HepG2 (cell line): ENCODE data around the gene MICOS13. TPM values are rescaled to one million over a fixed set of nuclear protein-coding genes. Genes with fewer than 3 reads are reported as not detected.

Source experiments
- ATAC-seq: fragments of 200-7000 bp; cut with Tn5 transposase; 3 replicates; pipeline ENCODE4 v1.9.1; 2020; ENCODE audit warnings: mild to moderate bottlenecking, moderate library complexity
- BruUV-seq: library from RNA; stranded (reverse); fragments of 400-500 nt; replicated peaks from 2 replicates; lab custom pipeline; 2021; lab: Mats Ljungman, UMichigan
- CTCF ChIA-PET: fragments of 300-600 bp; formaldehyde crosslinking; extraction: SDS; loops from one replicate; lab custom pipeline; 2021; ENCODE audit warnings: low total read pairs, inconsistent platforms, low intra/inter-chr PET ratio; lab: Yijun Ruan, JAX
- POLR2A ChIA-PET: fragments of 350-600 bp; sonication (Branson Sonifier 250); formaldehyde crosslinking; loops from one replicate; lab custom pipeline; 2020; ENCODE audit warnings: antibody characterized with exemption, inconsistent platforms; lab: Yijun Ruan, JAX
- DNase-seq: peaks from one replicate; pipeline ENCODE4 v3.0.0-alpha.2; 2015; ENCODE audit warnings: low spot score
- FAIRE-seq: peaks from 3 replicates; lab custom pipeline; 2011; peaks lifted over from hg19 to GRCh38; lab: Jason Lieb, UNC
- H2AFZ ChIP-seq: one replicate; pipeline ENCODE4 v1.6.1; 2011; ENCODE audit warnings: low read length, inconsistent platforms
- H3K27ac ChIP-seq: fragments of 300-600 bp; 3 replicates; pipeline ENCODE4 v1.8.0; 2011; ENCODE audit warnings: mixed run types, mild to moderate bottlenecking, mixed read lengths, low read length, inconsistent platforms; ENCODE audit not compliant: insufficient read depth; ENCODE audit errors: extremely low read length
- H3K27me3 ChIP-seq, 2 experiments: fragments of 200-600 bp in 1 of 2; 2 replicates in 1 of 2; 3 replicates in 1 of 2; pipeline versions ENCODE4 v1.6.0 to v1.8.0; 2011; ENCODE audit warnings: low read length in 2 of 2, mild to moderate bottlenecking in 2 of 2, moderate library complexity in 2 of 2, inconsistent platforms in 1 of 2; ENCODE audit not compliant: insufficient read depth in 2 of 2, control insufficient read depth in 1 of 2
- H3K36me3 ChIP-seq, 2 experiments: fragments of 200-600 bp in 1 of 2; replicated peaks in 1 of 2; 2 replicates in 1 of 2; 3 replicates in 1 of 2; pipeline versions ENCODE4 v1.5.1 to v1.8.0; 2011; ENCODE audit warnings: low read length in 2 of 2, inconsistent platforms in 1 of 2; ENCODE audit not compliant: insufficient read depth in 2 of 2, control insufficient read depth in 1 of 2
- H3K4me1 ChIP-seq: 2 replicates; pipeline ENCODE4 v1.5.1; 2012; ENCODE audit warnings: low read length, inconsistent platforms; ENCODE audit not compliant: insufficient read depth
- H3K4me2 ChIP-seq: 2 replicates; pipeline ENCODE4 v1.6.0; 2011; ENCODE audit warnings: low read depth, low read length, inconsistent platforms
- H3K4me3 ChIP-seq, 3 experiments: fragments of 200-600 bp in 1 of 3; sonication (generic), shearing (Covaris generic) in 1 of 3; replicated peaks in 1 of 3; 2 replicates each; pipeline ENCODE4 v1.5.1; 2011 to 2016; ENCODE audit warnings: low read length in 3 of 3, inconsistent platforms in 2 of 3, low read depth in 2 of 3, mild to moderate bottlenecking in 2 of 3, control low read depth in 1 of 3, mixed read lengths in 1 of 3; ENCODE audit not compliant: insufficient read depth in 1 of 3
- H3K79me2 ChIP-seq: one replicate; pipeline ENCODE4 v1.6.1; 2011; ENCODE audit warnings: low read length, inconsistent platforms; ENCODE audit not compliant: insufficient read depth
- H3K9ac ChIP-seq: 2 replicates; pipeline ENCODE4 v1.6.0; 2011; ENCODE audit warnings: mild to moderate bottlenecking, low read depth, low read length, inconsistent platforms; ENCODE audit not compliant: insufficient read depth
- H3K9me3 ChIP-seq: 2 replicates; pipeline ENCODE4 v1.5.1; 2012; ENCODE audit warnings: mild to moderate bottlenecking, low read length
- H4K20me1 ChIP-seq: 2 replicates; pipeline ENCODE4 v1.6.0; 2011; ENCODE audit warnings: inconsistent platforms, mild to moderate bottlenecking, low read length, moderate library complexity; ENCODE audit not compliant: insufficient read depth
- AGO2 ChIP-seq: fragments of 200-400 bp; formaldehyde crosslinking; optimal IDR thresholded peaks from 2 replicates; pipeline ENCODE3; 2017; ENCODE audit warnings: mild to moderate bottlenecking, low read depth, low read length, moderate library complexity
- BATF2 ChIP-seq: sonication (generic); formaldehyde crosslinking; IDR thresholded peaks from 2 replicates; pipeline ENCODE4 v1.8.0; 2022; ENCODE audit warnings: mild to moderate bottlenecking, missing genetic modification reagents, moderate library complexity
- CC2D1A ChIP-seq: sonication (generic); formaldehyde crosslinking; IDR thresholded peaks from 2 replicates; pipeline ENCODE4 v1.8.1; 2023; ENCODE audit warnings: mild to moderate bottlenecking, missing genetic modification reagents
- IRF2 ChIP-seq: IDR thresholded peaks from 2 replicates; pipeline ENCODE4 v1.6.1; 2018; ENCODE audit warnings: missing genetic modification reagents, missing compliant biosample characterization
- KLF15 ChIP-seq: sonication (generic); formaldehyde crosslinking; IDR thresholded peaks from 2 replicates; pipeline ENCODE4 v1.8.1; 2023; ENCODE audit warnings: borderline replicate concordance, mild to moderate bottlenecking, inconsistent platforms, missing genetic modification reagents, mixed read lengths
- SP4 ChIP-seq: sonication (generic); formaldehyde crosslinking; IDR thresholded peaks from 2 replicates; pipeline ENCODE4 v1.8.1; 2023; ENCODE audit warnings: mild to moderate bottlenecking, missing genetic modification reagents
- USF2 ChIP-seq, 2 experiments: sonication (generic) in 1 of 2; formaldehyde crosslinking in 1 of 2; IDR thresholded peaks; 2 replicates each; pipeline versions ENCODE4 v1.5.1 to v1.6.1; 2011 to 2020; ENCODE audit warnings: borderline replicate concordance in 1 of 2, low read depth in 1 of 2, low read length in 1 of 2, mild to moderate bottlenecking in 1 of 2, missing genetic modification reagents in 1 of 2, moderate library complexity in 1 of 2
- YY1 ChIP-seq: IDR thresholded peaks from 2 replicates; pipeline ENCODE4 v1.6.1; 2011; ENCODE audit warnings: low read length, low read depth, moderate library complexity, mild to moderate bottlenecking; ENCODE audit not compliant: insufficient read depth, insufficient replicate concordance
- ZFY ChIP-seq: sonication (generic); formaldehyde crosslinking; IDR thresholded peaks from 2 replicates; pipeline ENCODE4 v1.4.0; 2020; ENCODE audit warnings: missing genetic modification reagents
- ZNF225 ChIP-seq: sonication (generic); formaldehyde crosslinking; IDR thresholded peaks from 2 replicates; pipeline ENCODE4 v1.4.0; 2020; ENCODE audit warnings: mild to moderate bottlenecking, missing genetic modification reagents
- ZNF350 ChIP-seq: sonication (generic); formaldehyde crosslinking; IDR thresholded peaks from 2 replicates; pipeline ENCODE4 v1.4.0; 2020; ENCODE audit warnings: mild to moderate bottlenecking, low read depth, missing genetic modification reagents, borderline replicate concordance
- ZNF597 ChIP-seq: sonication (generic); formaldehyde crosslinking; IDR thresholded peaks from 2 replicates; pipeline ENCODE4 v1.5.0; 2020; ENCODE audit warnings: missing genetic modification reagents
- ZNF777 ChIP-seq: sonication (generic); formaldehyde crosslinking; IDR thresholded peaks from 2 replicates; pipeline ENCODE4 v1.4.0; 2020; ENCODE audit warnings: missing genetic modification reagents
- ZNF792 ChIP-seq: IDR thresholded peaks from 2 replicates; pipeline ENCODE4 v1.6.1; 2016
- WGBS: methylation state at CpG from one replicate; pipeline ENCODE4 v1.1.6; 2017; ENCODE audit warnings: low lambda C conversion rate; 5-methylcytosine and 5-hydroxymethylcytosine counted together
- in situ Hi-C: cut with HindIII; loops from 2 replicates; pipeline ENCODE4 v1.10.0; 2017; ENCODE audit warnings: low pct_unique_long_range_greater_than_20kb; ENCODE audit not compliant: extremely low pct_ligation_motif_present
- intact Hi-C: fragments of 100-400 bp; cut with micrococcal nuclease; formaldehyde crosslinking; loops from one replicate; pipeline ENCODE4 v1.10.0; 2022; ENCODE audit not compliant: unreplicated experiment
- polyA plus RNA-seq, 8 experiments: library from polyadenylated mRNA; depleted of rRNA in 3 of 8; stranded (reverse) in 7 of 8; unstranded in 1 of 8; fragments of >200 nt; fragmentation: Illumina TruSeq in 4 of 8; extraction: Trizol in 4 of 8; gene quantifications; 2 replicates each; pipeline versions ENCODE4 v1.2.1 to v1.2.3, GENCODE V29; 2011 to 2016; ENCODE audit warnings: low read depth in 4 of 8, missing spikeins in 1 of 8, mixed read lengths in 1 of 8; ENCODE audit not compliant: insufficient read depth in 1 of 8
- total RNA-seq, 5 experiments: library from RNA; depleted of rRNA; stranded (reverse); fragments of >200 nt; fragmentation: Illumina TruSeq; extraction: Trizol; gene quantifications; 2 replicates each; pipeline ENCODE4 v1.2.3, GENCODE V29; 2016; ENCODE audit warnings: low read depth in 1 of 5

Gene MICOS13
- total and polyA plus RNA-seq, 2 of the 13 experiments (the other 11 are each of a cell fraction or from before 2014, with no cell fraction given), result 28.8 to 35.4 TPM

DNA sequence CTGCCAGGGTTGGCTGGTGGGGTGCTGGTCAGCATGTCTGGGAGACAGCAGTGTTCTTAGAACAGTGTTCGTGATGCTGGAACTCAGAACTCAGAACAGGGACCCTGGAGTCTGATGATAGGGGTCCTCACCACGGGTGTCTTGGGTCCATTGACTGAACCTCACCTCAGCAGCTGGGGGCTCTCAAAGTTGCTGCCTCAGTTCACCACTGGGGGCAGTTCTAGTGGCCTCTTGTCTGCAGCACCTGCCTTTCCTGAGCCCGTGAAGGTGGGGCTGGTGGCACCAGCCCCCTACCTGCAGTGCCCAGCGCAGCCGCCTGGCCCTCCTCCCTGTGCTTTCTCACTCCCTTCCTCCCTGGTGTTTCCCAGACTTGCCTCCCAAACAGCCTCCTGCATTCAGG, 29.0 kb downstream of the MICOS13 start:
- BruUV-seq, result no TSS peak
- peaks cover 35 to 85% of the 10 kb centered on the region in 2 experiments for H3K36me3 ChIP-seq
- no peaks in the 10 kb centered on the region for H3K9me3 ChIP-seq
- no peak overlapping the region for H3K4me3 ChIP-seq
- peaks cover 8% of the 10 kb centered on the region for H3K79me2 ChIP-seq
- H3K4me2 ChIP-seq, result no peak overlapping the region
- FAIRE-seq (no peak), DNase-seq (no peak)
- no peaks in the 10 kb centered on the region for H3K4me1 ChIP-seq
- no peak overlapping the region for H3K27ac ChIP-seq
- in situ Hi-C loops, result no loop called here
- intact Hi-C loops, result no loop called here
- CTCF ChIA-PET, result no interaction called here
- no peak overlapping the region for H2AFZ ChIP-seq
- POLR2A ChIA-PET, result no interaction called here
- TF ChIP-seq KLF15 (CRISPR knock-in tag) (no peak), AGO2 (peak; percentile 68), ZNF350 (CRISPR knock-in tag) (no peak), ZNF225 (CRISPR knock-in tag) (no peak), CC2D1A (CRISPR knock-in tag) (no peak)
- TF ChIP-seq, all 625 proteins: peak for 1
- 96% methylated on average over 4 of the region's 5 CpGs for WGBS
- Histone ChIP-seq H4K20me1 (no peaks in the 10 kb centered on the region), H3K9ac (no peak overlapping the region), H3K27me3 (no peaks in the 10 kb centered on the region)
- ATAC-seq, result peak; percentile 45

GRCh38 chr19:5648464-5648863, 31.9 kb downstream of the MICOS13 start:
- intact Hi-C loops (no loop called here), in situ Hi-C loops (no loop called here)
- POLR2A ChIA-PET, result interaction anchor here (1.0 kb wide), 1 partner anchor 26 kb away, joined by 3 read pairs; the partner anchor contains the start of genes SAFB and SAFB2
- H3K79me2 ChIP-seq, result peaks cover 27% of the 10 kb centered on the region
- no peak overlapping the region for H3K27ac ChIP-seq
- peaks cover 48 to 90% of the 10 kb centered on the region in 2 experiments for H3K36me3 ChIP-seq
- no peak overlapping the region for H3K4me3 ChIP-seq
- FAIRE-seq (no peak), ATAC-seq (no peak), DNase-seq (no peak)
- 89% methylated on average over 9 of the region's 11 CpGs for WGBS
- no peaks in the 10 kb centered on the region for H3K27me3 ChIP-seq
- CTCF ChIA-PET, result no interaction called here
- H4K20me1 ChIP-seq, result peaks cover 12% of the 10 kb centered on the region
- H3K4me1 ChIP-seq, result no peaks in the 10 kb centered on the region
- H3K9ac ChIP-seq, result no peak overlapping the region
- H3K9me3 ChIP-seq, result no peaks in the 10 kb centered on the region
- H3K4me2 ChIP-seq, result no peak overlapping the region
- H2AFZ ChIP-seq, result no peak overlapping the region
- no TSS peak for BruUV-seq
- TF ChIP-seq ZFY (CRISPR knock-in tag) (no peak), ZNF792 (CRISPR knock-in tag) (no peak), IRF2 (no peak), SP4 (CRISPR knock-in tag) (no peak), YY1 (no peak), USF2 (IDR thresholded peaks at IDR 0.05; ENCODE audit: low read depth, low read length) (no peak), USF2 (CRISPR knock-in tag; IDR thresholded peaks at IDR 0.05; ENCODE audit: borderline replicate concordance) (no peak), ZNF777 (CRISPR knock-in tag) (no peak), ZNF597 (CRISPR knock-in tag) (no peak), BATF2 (CRISPR knock-in tag) (no peak)
